ENCODE measurements around the gene ATG7. TPM values are rescaled to one million over a fixed set of nuclear protein-coding genes. Genes with fewer than 3 reads are reported as not detected.

The ATG7 gene
- total and polyA plus RNA-seq, 10 of the 15 experiments (the other 5 are each of a cell fraction or from before 2014, with no cell fraction given): 13.5 to 49.5 (median 26.4) TPM

GRCh38 chr3:11235385-11235784 lies 36.8 kb upstream of the ATG7 start (continued):
- TF ChIP-seq, protein P1, sequence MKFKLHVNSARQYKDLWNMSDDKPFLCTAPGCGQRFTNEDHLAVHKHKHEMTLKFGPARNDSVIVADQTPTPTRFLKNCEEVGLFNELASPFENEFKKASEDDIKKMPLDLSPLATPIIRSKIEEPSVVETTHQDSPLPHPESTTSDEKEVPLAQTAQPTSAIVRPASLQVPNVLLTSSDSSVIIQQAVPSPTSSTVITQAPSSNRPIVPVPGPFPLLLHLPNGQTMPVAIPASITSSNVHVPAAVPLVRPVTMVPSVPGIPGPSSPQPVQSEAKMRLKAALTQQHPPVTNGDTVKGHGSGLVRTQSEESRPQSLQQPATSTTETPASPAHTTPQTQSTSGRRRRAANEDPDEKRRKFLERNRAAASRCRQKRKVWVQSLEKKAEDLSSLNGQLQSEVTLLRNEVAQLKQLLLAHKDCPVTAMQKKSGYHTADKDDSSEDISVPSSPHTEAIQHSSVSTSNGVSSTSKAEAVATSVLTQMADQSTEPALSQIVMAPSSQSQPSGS (IDR thresholded peaks at IDR 0.05; ENCODE audit: low read length): no peak

DNA sequence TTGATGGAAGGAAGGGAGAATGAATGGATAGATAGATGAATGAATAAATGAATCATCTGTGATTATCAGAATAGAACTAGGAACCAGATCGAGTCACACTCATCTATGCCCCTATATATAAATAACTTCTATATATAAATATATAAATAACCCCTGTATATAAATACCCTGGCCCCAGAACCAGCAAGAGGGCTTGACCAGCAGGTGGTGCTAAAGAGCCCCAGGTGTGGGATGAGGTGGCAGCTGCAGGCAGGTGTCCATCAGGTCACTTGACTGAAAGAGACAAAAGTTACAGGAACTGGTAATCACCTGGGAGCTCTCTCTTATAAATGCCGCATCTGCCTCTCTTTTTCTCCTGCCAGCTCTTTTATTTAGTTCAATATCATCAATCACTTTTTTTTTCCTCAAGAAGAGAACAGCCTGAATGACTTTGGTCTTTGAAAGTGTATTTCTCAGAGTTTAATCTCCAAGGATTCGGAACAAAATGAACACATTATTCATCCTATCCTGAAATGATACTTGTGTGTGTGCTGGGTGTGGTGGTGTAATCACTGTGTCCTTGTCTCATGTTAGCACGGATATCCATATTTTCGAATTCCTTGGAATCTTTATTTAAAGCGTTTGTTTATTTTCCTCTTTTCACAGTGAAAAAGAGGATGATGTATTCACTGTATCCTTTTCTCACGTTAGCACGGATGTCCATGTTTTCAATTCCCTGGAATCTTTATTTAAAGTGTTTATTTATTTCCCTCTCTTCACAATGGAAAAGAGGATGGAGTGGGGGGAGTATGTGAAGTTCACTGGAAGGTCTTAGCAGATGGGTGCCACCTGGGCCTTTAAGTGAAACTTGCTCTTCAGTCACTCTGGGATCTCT lies 35.4 kb upstream of the ATG7 start:
- H3K27ac ChIP-seq (ENCODE audit: control insufficient read depth, insufficient read depth): no peak overlapping the region
- H3K4me2 ChIP-seq (ENCODE audit: control insufficient read depth, insufficient read depth): no peak overlapping the region
- SMC1A ChIA-PET (ENCODE audit: uncharacterized antibody, unreplicated experiment): interaction anchor here (0.7 to 5.2 kb wide), 5 partner anchors 11 to 415 kb away, joined by 3 to 66 read pairs (median 5); no protein-coding TSS in a partner anchor
- intact Hi-C loops (cut with micrococcal nuclease; ENCODE audit: unreplicated experiment) (loop anchor here (1.0 to 5.0 kb wide), 3 partner anchors 50 to 416 kb away; no protein-coding TSS in a partner anchor), in situ Hi-C loops (cut with MboI) (loop anchor here (5.0 kb wide), 1 partner anchor 100 kb away; no protein-coding TSS in a partner anchor)
- DNase-seq (ENCODE audit: low read depth, low spot score) (no peak), ATAC-seq (peak; percentile 96), FAIRE-seq (no peak)
- H3K27me3 ChIP-seq (replicated peaks in 1 of 2; ENCODE audit: control insufficient read depth in 2 of 2, insufficient read depth in 2 of 2, low read length in 1 of 2): no peaks in the 10 kb centered on the region
- H3K9me3 ChIP-seq (replicated peaks; ENCODE audit: control insufficient read depth, insufficient read depth, low read length): peaks cover 3% of the 10 kb centered on the region; the same call in 2 of the 3 replicates
- POLR2A ChIA-PET: no interaction called here
- H3K9ac ChIP-seq (ENCODE audit: control insufficient read depth, insufficient read depth, low read length): no peak overlapping the region
- RAD21 ChIA-PET (ENCODE audit: unreplicated experiment): interaction anchor here (0.6 to 5.6 kb wide), 4 partner anchors 36 to 99 kb away, joined by 3 to 54 read pairs (median 4); partner anchors contain the start of gene ATG7
- CTCF ChIA-PET: interaction anchor here (0.6 to 6.2 kb wide), 16 partner anchors 11 to 501 kb away, joined by 3 to 116 read pairs (median 4); partner anchors contain the start of gene VGLL4
- H2AFZ ChIP-seq (ENCODE audit: control insufficient read depth, low read depth, low read length): no peak overlapping the region
- BruUV-seq (replicated peaks): no TSS peak
- H3K4me3 ChIP-seq: no peak overlapping the region
- no peaks in the 10 kb centered on the region for H3K36me3 ChIP-seq (ENCODE audit: control insufficient read depth in 2 of 2, insufficient read depth in 2 of 2, low read length in 1 of 2)
- no peaks in the 10 kb centered on the region for H3K4me1 ChIP-seq (ENCODE audit: control insufficient read depth, insufficient read depth, low read length)
- WGBS (ENCODE audit: insufficient coverage, insufficient replicate concordance, low lambda C conversion rate, missing lambda C conversion rate): 40% methylated on average over 8 of the region's 8 CpGs
- no peaks in the 10 kb centered on the region for H4K20me1 ChIP-seq (ENCODE audit: control insufficient read depth, insufficient read depth)
- H3K79me2 ChIP-seq (ENCODE audit: control insufficient read depth, insufficient read depth, low read length): no peaks in the 10 kb centered on the region
- TF ChIP-seq RCOR1 (conservative IDR thresholded peaks at IDR 0.05; ENCODE audit: low read depth, low read length) (no peak), STAT3 (IDR thresholded peaks at IDR 0.05; ENCODE audit: low read depth, low read length) (no peak), SUPT20H (IDR thresholded peaks at IDR 0.05; ENCODE audit: borderline replicate concordance, control insufficient read depth, low read depth, low read length) (no peak), MTA2 (IDR thresholded peaks at IDR 0.05; ENCODE audit: low read depth) (no peak), IKZF2 (IDR thresholded peaks at IDR 0.05) (no peak), PBX3 (IDR thresholded peaks at IDR 0.05; ENCODE audit: insufficient replicate concordance, low read depth, low read length) (peak; percentile 56), POLR2A (IDR thresholded peaks at IDR 0.05; ENCODE audit: low read depth, low read length) (no peak), POLR2AphosphoS5 (IDR thresholded peaks at IDR 0.05; ENCODE audit: low read length) (no peak), NR2C2 (IDR thresholded peaks at IDR 0.05; ENCODE audit: borderline replicate concordance, control insufficient read depth, insufficient read length, low read depth) (no peak), MEF2A (IDR thresholded peaks at IDR 0.05; ENCODE audit: insufficient read depth, low read depth, low read length) (no peak)
- TF ChIP-seq, protein P2, sequence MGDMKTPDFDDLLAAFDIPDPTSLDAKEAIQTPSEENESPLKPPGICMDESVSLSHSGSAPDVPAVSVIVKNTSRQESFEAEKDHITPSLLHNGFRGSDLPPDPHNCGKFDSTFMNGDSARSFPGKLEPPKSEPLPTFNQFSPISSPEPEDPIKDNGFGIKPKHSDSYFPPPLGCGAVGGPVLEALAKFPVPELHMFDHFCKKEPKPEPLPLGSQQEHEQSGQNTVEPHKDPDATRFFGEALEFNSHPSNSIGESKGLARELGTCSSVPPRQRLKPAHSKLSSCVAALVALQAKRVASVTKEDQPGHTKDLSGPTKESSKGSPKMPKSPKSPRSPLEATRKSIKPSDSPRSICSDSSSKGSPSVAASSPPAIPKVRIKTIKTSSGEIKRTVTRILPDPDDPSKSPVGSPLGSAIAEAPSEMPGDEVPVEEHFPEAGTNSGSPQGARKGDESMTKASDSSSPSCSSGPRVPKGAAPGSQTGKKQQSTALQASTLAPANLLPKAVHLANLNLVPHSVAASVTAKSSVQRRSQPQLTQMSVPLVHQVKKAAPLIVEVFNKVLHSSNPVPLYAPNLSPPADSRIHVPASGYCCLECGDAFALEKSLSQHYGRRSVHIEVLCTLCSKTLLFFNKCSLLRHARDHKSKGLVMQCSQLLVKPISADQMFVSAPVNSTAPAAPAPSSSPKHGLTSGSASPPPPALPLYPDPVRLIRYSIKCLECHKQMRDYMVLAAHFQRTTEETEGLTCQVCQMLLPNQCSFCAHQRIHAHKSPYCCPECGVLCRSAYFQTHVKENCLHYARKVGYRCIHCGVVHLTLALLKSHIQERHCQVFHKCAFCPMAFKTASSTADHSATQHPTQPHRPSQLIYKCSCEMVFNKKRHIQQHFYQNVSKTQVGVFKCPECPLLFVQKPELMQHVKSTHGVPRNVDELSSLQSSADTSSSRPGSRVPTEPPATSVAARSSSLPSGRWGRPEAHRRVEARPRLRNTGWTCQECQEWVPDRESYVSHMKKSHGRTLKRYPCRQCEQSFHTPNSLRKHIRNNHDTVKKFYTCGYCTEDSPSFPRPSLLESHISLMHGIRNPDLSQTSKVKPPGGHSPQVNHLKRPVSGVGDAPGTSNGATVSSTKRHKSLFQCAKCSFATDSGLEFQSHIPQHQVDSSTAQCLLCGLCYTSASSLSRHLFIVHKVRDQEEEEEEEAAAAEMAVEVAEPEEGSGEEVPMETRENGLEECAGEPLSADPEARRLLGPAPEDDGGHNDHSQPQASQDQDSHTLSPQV (IDR thresholded peaks at IDR 0.05): no peak
- TF ChIP-seq, protein P3, sequence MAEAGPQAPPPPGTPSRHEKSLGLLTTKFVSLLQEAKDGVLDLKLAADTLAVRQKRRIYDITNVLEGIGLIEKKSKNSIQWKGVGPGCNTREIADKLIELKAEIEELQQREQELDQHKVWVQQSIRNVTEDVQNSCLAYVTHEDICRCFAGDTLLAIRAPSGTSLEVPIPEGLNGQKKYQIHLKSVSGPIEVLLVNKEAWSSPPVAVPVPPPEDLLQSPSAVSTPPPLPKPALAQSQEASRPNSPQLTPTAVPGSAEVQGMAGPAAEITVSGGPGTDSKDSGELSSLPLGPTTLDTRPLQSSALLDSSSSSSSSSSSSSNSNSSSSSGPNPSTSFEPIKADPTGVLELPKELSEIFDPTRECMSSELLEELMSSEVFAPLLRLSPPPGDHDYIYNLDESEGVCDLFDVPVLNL (IDR thresholded peaks at IDR 0.05; ENCODE audit: low read depth, low read length): no peak
